ENCODE results near the gene RBPMS2.
A peak's percentile ranks its signal among the peaks of the same experiment; 100 is the strongest.
"Not testable (repeated sequence)": the region's sequence is repeated elsewhere in the genome, so short reads cannot be mapped to it uniquely, and the experiment has no call there.

RBPMS2 gene

DNA sequence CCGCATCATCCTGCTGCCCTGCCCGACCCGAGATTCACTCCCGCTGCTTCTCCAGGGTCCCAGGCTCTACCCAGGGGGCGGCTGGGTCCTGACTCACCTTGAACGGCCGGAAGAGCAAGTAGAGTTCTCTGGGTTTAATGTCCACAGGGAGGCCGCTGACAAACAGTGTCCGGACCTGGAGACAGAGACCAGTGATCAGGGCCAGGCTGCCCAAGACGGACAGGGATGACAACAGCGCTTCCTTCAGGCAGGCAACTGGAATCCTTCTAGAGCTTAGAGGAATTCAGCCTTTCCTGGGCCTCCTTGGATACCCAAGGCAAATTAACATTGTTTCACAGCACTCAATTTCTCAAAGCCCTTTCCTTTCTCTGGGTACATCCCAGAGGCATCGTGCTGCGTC is 23.9 kb downstream of the RBPMS2 start:
- DNase-seq: peak; percentile 83

DNA sequence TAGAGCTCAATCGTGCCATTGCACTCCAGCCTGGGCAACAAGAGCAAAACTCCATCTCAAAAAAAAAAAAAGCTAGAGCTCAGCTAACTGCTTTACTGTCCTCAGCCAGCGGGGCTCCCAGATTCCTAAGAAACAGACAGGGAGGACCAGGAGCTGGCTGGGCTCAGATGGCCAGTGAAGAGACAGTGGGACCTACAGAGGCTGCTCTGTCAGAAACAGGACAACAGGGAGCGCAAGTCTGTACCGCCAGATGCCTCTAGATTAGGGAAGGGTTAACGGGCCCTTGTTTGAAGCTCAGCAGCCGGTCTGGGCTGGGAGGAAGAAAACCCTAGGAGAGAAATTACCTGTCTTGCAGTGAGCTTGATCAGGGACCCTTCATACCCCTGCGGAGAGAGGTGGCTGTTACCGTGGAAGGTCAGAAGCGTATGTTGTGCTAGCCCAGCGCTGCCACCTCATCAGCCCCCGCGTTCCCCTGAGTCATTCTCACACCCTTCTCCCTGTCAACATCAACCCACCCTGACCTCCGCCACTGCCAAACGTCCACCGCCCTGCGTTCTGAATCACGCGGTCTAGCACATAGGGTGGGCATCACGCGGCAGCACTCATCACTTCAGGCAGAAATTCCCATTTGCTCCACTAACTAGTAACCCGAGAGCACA is 25.3 kb downstream of the RBPMS2 start:
- peak; percentile 91 for DNase-seq

- peak; percentile 50 for DNase-seq
Measured at GRCh38 chr15:64749167-64749566, 26.2 kb downstream of the RBPMS2 start.

GRCh38 chr15:64748251-64748650 is 27.1 kb downstream of the RBPMS2 start:
- no peak for DNase-seq

DNA sequence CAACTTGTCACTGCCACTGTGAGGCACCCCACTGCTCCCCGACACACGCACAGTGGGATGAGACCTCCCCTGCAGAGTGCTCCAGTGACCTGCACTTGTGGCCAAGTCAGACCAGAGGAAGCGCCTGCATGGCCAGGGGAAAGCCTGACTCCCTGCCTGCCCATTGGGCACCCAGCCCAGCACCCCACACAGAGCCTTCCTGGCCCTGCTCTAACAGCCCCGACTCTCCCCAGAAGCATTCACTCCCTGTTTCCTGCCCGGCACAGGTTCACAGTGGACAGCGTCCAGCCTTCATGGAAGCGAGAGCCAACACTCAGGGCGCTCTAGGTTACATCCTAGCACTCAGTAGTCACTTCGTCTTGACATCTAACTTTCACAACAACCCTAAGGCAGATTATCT is 27.8 kb downstream of the RBPMS2 start:
- no peak for DNase-seq

GRCh38 chr15:64746921-64747320 is 28.5 kb downstream of the RBPMS2 start:
- DNase-seq: no peak

DNA sequence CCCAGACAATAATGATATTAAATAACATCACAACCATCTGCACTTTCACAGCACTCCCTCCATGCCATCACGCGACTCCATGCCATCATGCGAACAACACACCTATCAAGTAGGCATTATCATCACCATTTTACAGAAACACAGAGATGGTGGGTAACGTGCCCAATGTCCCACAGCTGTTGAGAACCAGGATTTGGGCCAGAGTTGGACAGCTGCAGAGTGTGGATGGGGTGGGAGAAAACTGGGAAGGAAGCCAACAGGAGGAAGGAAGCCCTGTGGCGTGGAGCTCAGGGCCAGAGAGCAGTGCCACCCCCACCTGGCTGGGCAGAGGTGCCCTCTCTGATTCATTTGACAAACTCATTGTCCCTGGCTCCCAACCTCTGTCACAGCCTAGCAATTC is 29.0 kb downstream of the RBPMS2 start:
- no peak for DNase-seq

GRCh38 chr15:64743691-64744090 is 31.7 kb downstream of the RBPMS2 start:
- DNase-seq: no peak

DNA sequence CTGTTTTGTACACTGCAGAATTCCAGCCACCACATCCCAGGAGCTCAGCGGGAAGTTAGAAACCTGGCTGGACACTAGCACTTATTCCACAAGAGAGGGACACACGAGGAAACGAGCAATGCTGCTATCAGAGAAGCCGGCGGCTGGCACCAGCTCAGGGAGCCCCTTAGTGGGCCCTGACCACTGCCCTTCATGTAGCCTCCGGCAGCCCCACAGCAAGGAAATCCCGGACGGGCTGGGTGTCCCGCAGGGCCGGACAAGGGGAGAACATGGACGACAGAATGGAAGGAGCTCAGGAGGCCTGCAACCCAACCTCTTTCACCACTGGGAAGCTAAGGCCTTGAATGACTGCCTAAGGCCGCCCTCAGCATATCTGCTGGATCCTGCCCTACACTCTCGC is 32.5 kb downstream of the RBPMS2 start:
- no peak for DNase-seq

- no peak for DNase-seq
Measured at GRCh38 chr15:64742385-64742784, 33.0 kb downstream of the RBPMS2 start.

- DNase-seq: not testable (repeated sequence)
Measured at GRCh38 chr15:64741708-64742107, 33.7 kb downstream of the RBPMS2 start.

DNA sequence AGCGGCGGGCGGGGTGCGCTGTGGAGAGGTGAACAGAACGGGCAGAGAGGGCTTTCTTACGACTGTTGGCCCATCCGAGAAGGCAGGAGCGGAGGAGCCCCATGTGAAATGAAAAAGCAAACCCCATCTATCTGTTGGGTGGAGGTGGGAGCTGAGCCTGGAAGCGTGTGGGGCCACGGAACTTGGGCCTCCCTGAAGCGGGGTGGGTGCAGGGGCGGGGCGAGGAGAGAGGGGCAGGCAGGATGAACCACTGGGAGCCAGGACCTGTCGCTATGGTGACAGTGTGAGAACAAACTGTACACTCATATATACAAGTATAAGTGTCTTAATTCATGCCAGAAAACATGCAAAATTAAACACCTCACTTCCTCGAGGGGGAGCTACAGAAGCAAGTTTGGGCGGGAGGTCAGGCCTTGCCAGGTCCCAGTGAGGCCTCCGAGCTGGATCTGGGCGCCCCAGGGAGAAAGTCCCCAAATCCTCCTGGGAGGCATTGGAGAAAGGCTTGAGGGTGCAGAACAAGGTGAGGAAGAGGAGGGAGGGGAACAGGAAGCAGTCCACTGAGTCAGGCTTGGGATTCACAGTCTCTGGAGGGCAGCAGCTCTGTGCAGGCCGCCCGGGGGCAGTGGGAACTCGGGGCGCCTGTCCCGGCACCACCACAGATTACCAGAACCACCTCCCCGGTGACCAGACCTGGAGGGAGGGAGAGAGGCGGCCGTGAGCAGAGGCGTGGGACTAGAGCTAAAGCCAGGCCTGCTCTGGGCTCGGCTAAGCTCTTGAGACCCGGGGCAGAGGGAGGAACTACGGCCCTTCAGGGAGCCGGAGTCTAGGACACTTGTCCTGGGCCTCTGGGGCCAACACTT is 34.8 kb downstream of the RBPMS2 start:
- no peak for DNase-seq

- DNase-seq: no peak
Measured at GRCh38 chr15:64739577-64740143, 35.7 kb downstream of the RBPMS2 start.

DNA sequence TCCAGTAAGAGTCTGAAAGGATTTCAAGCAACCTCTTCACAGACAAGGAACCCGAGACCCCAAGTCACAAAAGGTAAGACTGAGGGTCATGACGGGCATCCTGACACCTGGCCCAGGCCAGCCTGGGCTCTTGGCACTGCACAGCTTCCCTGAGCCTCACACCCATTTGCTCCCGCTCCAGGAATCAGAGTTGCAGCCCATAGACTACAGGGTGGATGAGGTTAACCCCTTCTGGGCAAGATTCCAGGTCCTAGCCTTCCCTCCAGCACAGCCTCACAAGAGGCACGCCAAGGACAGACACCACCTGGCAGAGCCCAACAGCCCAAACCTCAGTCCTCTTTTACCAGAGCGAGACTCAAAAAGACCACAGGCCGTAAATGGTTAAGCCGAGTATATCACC is 36.2 kb downstream of the RBPMS2 start:
- no peak for DNase-seq

GRCh38 chr15:64738226-64739095 is 36.9 kb downstream of the RBPMS2 start:
- DNase-seq: no peak

- no peak for DNase-seq
Measured at GRCh38 chr15:64732156-64732860, 43.1 kb downstream of the RBPMS2 start.

DNA sequence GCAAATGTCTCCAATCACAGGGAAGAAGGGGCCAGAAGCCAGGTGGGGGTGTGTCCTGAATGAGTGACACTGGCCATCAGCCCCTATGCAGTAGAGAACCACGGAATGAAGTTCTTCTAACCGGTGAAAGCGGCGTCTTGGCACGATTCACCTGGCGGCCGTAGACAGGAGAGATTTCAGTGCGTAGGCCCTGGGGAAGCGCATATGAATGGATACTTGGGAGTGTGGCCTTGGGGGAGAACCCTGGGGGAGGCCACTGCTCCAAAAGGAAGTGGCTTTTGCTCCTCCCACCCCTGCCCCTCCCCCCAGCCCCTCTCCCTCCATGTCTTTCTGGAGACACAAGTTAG is 43.6 kb downstream of the RBPMS2 start:
- DNase-seq: peak; percentile 54

DNA sequence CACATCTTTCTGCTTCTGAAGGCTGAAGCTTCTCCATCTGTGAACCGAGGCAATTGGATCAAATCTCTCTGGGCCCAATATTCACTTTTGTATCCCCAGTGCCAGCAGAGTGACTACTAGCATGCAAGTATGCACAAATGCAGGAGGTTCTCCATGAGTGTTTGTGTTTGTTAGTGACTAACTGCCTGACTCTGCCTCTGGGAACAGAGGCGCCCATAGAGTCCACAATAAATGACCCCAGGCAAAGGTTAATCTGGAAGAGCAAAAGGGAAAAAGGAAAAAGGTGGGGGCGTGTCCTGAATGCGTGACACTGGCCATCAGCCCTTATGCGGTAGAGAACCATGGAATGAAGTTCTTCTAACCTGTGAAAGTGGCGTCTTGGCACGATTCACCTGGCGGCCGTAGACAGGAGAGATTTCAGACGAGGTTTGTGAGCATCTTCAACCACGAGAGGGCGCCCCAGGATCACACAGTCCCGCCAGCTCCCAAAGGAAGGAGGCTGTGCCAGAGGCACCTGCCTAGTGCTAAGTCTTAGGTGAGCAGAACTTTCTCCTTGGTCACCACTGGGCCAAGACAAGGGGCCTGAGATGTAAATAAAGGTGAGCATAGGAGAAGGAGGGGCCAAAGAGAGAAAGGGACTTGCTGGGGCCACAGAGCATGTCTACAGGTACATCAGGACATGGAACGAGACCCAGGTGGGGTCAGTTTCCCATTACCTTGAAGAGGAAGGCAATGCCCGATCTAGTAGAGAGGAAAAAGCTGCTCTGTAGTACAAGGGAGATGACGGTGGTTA is 44.2 kb downstream of the RBPMS2 start:
- peak; percentile 90 for DNase-seq

- DNase-seq: no peak
Measured at GRCh38 chr15:64730151-64730550, 45.2 kb downstream of the RBPMS2 start.

DNA sequence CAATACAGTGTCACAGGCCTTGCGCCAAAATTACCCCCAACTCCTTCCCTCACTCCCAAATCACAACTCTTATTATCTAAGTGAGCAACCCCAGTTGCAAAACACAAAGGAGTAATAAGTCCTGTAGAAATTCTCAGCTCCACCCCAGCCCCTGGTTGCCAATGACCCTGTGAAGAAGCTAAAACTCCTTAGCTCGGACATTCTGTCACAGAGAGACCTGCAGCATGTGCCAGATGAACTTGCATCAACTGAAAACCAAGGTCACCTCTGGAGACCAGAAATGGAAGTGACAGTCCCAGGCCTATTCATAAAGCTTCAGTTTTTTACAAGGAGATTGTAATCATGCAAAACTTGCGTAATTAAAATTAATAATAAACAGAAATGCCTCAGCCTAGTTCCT is 55.2 kb downstream of the RBPMS2 start:
- DNase-seq: no peak

DNA sequence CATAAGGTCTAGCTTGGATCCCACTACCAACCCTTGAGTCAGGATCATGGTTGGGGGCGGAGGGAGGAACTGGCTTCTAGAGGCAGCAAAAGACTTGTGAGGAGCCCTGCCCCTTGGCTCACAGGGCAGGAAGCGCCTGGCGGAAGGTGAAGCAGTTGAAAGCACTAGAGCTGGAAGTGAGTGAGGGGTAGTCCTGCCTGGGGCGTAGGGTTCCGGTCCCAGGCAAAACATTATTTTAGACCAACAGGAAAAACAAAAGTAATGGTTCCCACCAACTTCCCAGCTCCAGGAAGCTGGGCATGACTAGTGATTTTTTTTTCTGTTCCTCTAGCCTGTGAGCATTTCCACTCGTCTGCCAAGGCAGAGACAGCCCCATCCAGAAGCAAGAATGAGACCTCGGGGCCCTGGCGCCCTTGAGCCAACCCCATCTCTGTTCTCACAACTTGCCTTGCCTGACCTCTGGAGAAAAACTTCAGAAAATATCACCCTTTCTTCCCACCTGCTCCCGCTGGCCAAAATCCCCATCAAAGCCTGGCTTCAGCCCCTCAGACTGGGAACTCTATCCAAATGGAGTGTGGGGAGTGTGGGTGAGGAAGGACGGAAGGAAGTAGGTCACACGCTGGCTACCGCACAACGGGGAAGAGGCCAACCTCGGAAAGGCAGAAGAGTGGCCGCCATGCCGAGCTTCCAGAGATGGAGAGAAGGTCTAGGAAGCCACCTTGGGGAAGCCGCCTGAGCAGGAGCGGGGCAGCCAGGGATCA is 57.5 kb downstream of the RBPMS2 start:
- DNase-seq: no peak

All from islet precursor cell (in vitro differentiated cells).